Kidney capillary endothelial cell (primary cell): ENCODE data around the gene AMBRA1.

Experiments
- DNase-seq: peaks from one replicate; pipeline ENCODE4 v3.0.0-alpha.2; 2018; ENCODE audit warnings: low spot score

AMBRA1 gene

DNA sequence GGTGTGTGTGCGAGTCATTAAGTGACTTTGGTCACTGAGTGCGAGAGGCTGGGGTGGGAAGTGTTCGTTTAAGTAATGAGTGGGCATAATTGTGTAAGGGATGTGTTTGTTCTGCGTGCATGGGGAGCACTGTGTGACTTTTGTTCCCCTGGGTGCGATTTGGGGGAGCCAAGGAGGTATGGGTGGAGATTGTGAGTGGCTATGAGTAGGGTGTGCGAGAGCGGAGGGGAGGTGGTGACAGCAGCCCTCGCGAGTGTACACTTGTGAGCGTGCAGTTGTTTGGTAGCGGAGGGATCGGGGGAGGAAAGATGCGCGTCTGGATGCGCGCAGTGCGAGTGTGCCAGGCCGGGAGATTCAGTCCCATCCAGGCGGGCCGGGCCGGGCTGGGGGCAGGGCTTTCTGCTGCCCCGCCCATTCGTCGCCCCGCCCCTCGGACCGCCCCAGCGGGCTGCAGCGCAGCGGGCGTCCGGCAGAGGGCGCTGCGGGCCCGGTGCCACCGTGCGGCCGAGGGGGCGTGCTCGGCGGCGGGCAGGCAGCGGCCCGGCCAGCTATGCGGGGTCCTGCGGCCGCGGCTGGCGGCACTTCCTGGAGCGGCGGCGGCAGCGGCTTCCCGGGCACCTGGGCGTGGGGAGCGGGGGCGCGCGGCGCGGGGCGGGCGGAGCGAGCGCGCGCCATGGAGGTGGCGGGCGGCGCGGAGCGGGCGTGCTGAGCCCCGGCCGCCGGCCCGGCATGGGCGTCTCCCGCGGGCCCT lies 246.8 kb downstream of the AMBRA1 start, which contains the start of gene DGKZ:
Gene DGKZ, plus strand, starts transcription at position 578 of the 751 bp plus-strand sequence. CDS start 197 bp downstream, outside the sequence.
- peak; percentile 90 for DNase-seq
